GM18508 (cell line): ENCODE measurements around the gene IL22RA1.

Source experiments
- ATAC-seq: cut with Tn5 transposase; IDR thresholded peaks from one replicate; pipeline ENCODE4 v1.9.1; 2021; ENCODE audit warnings: moderate number of reproducible peaks; ENCODE audit not compliant: insufficient read depth, unreplicated experiment

The IL22RA1 gene

GRCh38 chr1:24169286-24169685 is 26.3 kb upstream of the IL22RA1 start:
- ATAC-seq: no peak

- ATAC-seq: no peak
These were observed 25.3 kb upstream of the IL22RA1 start for GRCh38 chr1:24168245-24168644.

DNA sequence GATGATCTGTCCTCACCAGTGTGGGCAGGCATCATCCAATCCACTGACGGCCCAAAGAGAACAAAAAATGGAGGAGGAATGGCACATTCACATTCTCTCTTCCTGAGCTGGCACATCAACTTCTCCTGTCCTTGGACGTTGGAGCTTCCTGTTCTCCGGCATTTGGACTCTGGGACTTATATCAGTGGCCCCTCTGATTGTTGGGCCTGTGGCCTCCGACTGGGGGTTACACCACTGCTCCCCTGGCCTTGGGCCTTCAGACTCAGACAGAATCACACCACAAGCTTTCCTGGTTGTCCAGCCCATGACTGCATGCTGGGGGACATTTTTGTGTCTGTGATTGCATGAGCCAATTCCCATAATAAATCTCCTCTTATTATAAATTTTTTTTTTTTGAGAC is 24.1 kb upstream of the IL22RA1 start:
- no peak for ATAC-seq

DNA sequence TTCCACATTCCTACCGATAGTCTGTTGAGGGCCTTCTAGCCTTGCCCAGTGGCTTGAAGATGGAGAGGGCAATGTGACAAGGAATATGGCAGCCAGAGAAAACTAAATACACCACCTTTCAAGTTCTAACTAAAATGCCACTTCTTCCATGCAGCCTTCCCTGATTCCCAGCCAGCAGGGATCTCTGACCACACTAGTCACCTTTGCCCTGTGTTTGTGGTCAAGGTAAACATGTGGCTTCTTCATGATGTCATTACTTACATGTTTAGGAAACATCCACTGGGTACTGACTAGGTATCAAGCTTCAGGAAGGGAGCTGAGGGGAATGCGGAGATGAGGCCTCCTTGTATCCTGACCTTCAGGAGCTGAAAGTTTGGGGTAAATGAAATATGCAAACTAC is 22.6 kb upstream of the IL22RA1 start:
- no peak for ATAC-seq

GRCh38 chr1:24164004-24164403 is 21.1 kb upstream of the IL22RA1 start:
- ATAC-seq: no peak

- ATAC-seq: no peak
These were observed 19.3 kb upstream of the IL22RA1 start for GRCh38 chr1:24162201-24162600.

DNA sequence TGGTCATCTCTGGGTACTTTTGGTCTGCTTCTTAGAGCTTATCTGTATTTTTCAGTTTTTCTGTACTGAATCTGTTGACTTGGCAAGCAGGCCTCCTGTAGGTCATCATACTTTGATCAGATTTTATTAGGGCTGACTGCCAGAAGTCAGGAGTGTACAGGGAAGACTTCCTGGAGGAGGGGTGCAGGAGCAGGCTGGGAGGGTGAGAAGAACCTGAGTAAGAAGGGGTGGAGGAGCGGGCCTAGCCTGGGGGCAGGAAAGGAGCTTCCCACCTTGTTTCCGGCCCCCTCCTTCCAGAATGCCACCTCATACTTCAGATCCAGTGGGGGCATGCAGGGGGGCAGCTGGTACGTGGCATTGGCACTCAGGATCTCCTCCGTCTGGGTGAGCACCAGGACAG is 18.3 kb upstream of the IL22RA1 start:
- ATAC-seq: no peak

DNA sequence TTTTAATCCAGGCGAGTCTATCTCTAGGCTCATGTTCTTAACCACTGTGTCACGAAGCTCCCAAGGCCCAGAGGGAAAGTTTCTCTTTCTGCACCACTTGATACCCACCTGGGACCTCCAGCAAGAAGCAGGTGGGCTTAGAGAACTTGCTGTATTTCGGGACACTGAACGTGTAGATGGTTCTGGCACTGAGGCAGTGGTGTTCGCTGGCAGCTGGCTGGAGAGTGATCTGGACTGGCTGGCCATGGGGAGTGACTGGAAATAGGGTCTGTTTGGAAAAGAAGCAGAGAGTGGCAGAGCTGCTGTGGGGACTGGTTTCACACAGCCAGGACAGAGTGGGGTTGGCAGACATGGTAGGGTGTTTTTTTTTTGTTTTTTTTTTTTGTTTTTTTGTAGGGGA is 16.4 kb upstream of the IL22RA1 start:
- no peak for ATAC-seq

GRCh38 chr1:24157918-24158481 is 15.1 kb upstream of the IL22RA1 start:
- no peak for ATAC-seq

GRCh38 chr1:24156542-24157260 is 13.8 kb upstream of the IL22RA1 start:
- ATAC-seq: no peak

DNA sequence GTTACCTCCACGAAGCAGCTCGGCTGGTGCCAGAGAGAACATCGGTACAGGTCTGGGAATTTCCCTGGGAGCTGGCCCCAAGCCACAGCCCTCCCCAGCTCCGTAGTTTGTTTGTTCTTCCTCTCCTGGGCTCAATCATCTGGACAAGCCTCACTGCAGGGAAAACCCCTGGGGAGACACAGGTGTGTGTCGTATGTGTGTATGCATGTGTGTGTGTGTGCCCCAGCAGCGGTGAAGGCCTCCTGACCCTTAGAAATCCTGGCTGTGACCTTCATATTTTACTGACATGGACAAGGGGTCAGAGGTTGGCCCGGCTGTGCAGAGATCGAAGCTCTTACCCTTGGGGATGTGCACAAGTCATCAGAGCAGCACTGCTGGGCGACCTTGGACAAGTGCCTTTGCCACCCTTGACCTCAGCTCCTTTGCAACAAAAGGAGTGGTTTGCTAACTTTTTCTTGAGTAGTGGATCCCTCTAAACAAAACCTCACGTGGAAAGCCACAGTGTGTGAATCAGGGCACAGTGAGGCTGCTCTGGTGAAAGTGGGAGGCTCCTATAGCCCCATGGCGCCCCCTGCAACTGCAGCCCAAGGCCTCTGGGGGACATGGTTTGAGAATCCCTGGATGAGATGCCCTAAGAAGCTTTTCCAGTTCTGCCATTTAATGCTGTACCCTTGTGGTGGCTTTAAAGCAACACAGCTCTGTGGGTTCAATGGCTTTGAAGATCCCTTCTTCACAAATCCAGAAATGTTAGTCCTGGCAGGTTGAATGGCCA is 12.3 kb upstream of the IL22RA1 start:
- no peak for ATAC-seq

DNA sequence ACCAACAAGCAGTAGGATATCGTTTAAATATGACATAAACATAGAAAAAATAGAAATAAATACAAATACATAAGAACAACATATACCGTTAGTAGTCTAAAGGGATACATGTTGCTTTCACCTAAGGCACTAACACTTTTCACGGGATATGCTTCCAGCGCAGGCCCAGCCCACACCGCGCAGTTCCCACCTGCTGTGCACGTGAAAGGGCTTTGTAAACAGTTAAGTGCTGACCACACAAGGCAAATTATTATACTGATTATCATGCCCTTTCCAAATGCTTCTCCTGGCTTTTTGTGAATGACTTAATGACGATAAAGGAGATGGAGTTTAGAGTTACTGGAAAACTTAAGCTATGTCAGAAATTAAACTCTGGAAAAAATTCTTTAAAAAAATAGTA is 11.3 kb upstream of the IL22RA1 start:
- ATAC-seq: no peak

DNA sequence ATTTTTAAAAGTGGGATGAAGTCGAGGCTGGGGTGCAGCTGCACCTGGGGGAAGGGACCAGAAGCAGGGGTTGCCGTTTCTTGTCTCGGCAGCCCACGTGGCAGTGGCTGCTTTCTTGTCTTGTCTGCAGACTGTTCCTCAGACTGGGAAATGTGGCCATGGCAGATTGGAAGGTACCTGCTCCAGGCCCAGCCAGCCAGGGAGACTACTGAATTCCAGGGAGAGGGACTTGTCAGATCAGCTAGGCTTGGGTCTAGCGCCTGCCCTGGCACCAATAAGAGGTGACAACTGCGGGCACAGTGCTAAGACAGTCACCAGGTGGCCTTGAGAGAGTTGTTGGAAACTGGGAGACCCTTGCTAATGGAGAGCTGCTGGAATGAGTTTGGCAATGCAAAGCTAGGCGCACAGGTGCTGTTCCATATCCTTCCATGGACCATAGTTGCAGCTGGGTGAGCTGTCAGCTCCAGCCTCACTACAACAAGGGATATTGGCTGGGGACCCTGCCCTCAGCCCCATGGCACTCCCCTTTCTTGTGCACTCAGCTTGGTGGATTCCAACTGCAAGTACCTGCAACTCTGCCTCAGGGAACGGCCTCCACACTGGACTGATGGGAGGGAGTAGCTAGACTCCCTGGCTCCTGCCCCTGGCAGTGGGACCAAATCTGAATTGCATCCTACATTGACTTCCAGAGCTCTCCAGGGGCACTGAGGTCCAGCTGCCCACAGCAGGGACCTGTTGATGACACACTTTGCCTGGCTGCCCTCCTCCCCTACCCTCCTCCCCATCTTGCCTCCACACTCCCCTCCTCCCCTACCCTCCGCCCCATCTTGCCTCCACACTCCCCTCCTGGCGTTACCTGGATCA is 9.9 kb upstream of the IL22RA1 start:
- no peak for ATAC-seq

DNA sequence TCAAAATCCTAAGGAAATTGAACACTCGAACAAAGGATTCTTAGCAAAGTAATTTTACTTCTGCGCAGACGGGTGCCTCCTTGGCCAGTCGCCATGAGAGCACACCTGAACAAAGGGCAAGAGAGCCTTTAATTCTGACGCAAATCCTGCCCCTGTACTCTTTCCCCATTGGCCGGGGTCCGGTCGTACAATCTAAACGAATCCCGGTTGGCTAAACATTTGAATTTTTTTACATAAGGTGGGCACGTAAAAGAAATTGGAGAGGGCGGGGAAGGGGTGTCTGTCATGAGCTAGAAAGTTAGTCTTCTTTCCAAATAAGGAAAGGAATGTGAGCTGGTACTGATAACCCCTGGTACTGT is 8.2 kb upstream of the IL22RA1 start:
- no peak for ATAC-seq

DNA sequence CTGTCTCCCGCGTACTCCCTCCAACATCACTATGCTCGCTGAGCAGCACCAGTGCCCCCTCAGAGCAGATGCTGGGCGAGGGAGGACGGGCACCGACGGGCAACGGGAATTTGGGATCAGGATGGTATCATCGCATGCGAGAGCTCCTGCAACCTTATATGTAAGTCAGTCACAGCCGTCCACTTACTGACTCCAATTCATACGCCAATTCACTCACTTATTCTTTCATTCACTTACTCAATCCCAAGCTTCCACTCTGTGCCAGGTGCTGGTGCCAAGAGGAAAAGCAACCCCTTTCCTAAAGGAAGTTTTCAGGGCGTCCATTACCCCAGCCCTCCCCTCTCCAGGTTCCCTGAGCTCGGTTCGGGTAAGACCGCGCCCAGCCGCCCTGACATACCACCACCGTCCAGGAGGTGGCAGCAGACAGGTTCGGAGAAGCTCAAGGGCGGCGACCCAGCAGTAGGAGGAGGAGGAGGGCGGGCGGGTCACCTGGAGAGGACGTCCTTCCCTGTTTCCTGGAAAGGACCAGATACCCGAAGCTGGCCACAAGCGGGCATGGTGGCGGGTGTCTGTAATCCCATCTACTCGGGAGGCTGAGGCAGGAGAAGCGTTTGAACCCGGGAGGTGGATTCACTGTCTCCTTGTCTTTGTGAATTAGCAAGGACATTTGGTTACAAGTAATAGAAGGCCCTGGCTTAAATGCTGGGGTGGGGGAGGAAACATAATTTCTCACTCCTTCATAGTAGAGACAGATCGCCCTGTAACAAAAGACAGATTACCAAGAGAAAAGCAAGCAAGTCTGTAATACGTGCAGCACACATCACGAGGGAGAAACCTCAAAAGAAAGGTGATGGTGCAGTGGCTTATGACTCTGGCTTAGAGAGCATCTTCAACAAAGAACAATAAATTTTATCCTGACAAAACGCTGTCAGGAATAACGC is 7.6 kb upstream of the IL22RA1 start:
- ATAC-seq: no peak

GRCh38 chr1:24149866-24150233 is 6.9 kb upstream of the IL22RA1 start:
- no peak for ATAC-seq

DNA sequence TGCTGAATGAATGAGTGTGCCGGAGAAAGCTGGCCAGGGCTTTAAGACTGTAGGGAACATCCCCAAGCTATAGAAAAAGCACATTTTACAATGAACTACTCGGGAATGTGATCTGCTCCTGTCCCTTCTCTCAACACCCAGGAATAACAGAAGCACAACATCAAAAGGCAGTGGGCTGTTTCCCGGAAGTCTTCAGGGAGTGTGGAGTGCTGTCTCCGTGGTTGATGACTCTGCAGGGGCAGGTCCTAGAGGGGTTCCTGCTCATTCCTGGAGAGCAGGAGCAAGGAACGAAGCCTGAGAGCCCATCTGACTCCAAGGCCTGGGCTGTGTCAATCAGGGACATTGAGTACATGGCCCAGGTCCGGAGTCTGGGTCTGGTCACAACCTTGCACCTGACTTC is 4.9 kb upstream of the IL22RA1 start:
- ATAC-seq: no peak

- ATAC-seq: no peak
These were observed 4.3 kb upstream of the IL22RA1 start for GRCh38 chr1:24147194-24147593.

- ATAC-seq: no peak
These were observed 1.5 kb downstream of the IL22RA1 start for GRCh38 chr1:24141311-24141997.
